Spleen (tissue), 11 donors: ENCODE measurements around the gene HSF4. TPM values are rescaled to one million over a fixed set of nuclear protein-coding genes. Genes with fewer than 3 reads are reported as not detected.

ENCODE experiments used
- DNase-seq: peaks from one replicate; pipeline ENCODE4 v3.0.0-alpha.2; 2020
- H3K27ac ChIP-seq, 8 donors: fragments of 200-600 bp; sonication (generic) in 7 of 8; 1 replicate in 4 of 8; 2 replicates in 4 of 8; pipeline versions ENCODE4 v1.5.0 to v1.8.0; 2016 to 2021; ENCODE audit warnings: inconsistent platforms in 4 of 8, mild to moderate bottlenecking in 4 of 8, moderate library complexity in 1 of 8
- H3K27me3 ChIP-seq, 7 donors: fragments of 200-600 bp; sonication (generic) in 6 of 7; replicated peaks in 1 of 7; 1 replicate in 4 of 7; 2 replicates in 3 of 7; pipeline versions ENCODE4 v1.5.0 to v1.8.0; 2016 to 2021; ENCODE audit warnings: inconsistent platforms in 3 of 7, mild to moderate bottlenecking in 1 of 7
- H3K36me3 ChIP-seq, 6 donors: fragments of 200-600 bp; sonication (generic) in 5 of 6; 1 replicate in 4 of 6; 2 replicates in 2 of 6; pipeline versions ENCODE4 v1.5.0 to v1.8.0; 2016 to 2021; ENCODE audit warnings: inconsistent platforms in 2 of 6
- H3K4me1 ChIP-seq, 6 donors: fragments of 200-600 bp; sonication (generic) in 5 of 6; 1 replicate in 3 of 6; 2 replicates in 3 of 6; pipeline versions ENCODE4 v1.5.0 to v1.8.0; 2016 to 2021; ENCODE audit warnings: inconsistent platforms in 3 of 6
- H3K4me3 ChIP-seq, 8 donors: fragments of 200-600 bp; sonication (generic) in 7 of 8; 1 replicate in 4 of 8; 2 replicates in 4 of 8; pipeline versions ENCODE4 v1.5.0 to v1.8.0; 2016 to 2021; ENCODE audit warnings: inconsistent platforms in 4 of 8, mild to moderate bottlenecking in 4 of 8, moderate library complexity in 2 of 8
- H3K9me3 ChIP-seq, 8 donors: fragments of 200-600 bp; sonication (generic) in 7 of 8; 1 replicate in 4 of 8; 2 replicates in 4 of 8; pipeline versions ENCODE4 v1.5.0 to v1.8.0; 2016 to 2021; ENCODE audit warnings: inconsistent platforms in 4 of 8
- POLR2A ChIP-seq, 3 donors: fragments of 450-650 bp; IDR thresholded peaks; one replicate each; pipeline ENCODE4 v1.5.1; 2017; ENCODE audit warnings: antibody characterized with exemption in 3 of 3, mild to moderate bottlenecking in 1 of 3
- POLR2AphosphoS5 ChIP-seq, 3 donors: sonication (generic); formaldehyde crosslinking; IDR thresholded peaks; one replicate each; pipeline ENCODE4 v1.5.1; 2017; ENCODE audit warnings: antibody characterized with exemption in 3 of 3
- WGBS, 5 donors: extraction: QIAGEN DNeasy Blood & Tissue Kit in 3 of 5; methylation state at CpG; one replicate each; pipeline versions ENCODE4 v1.1.5 to v1.1.7; 2013 to 2018; 5-methylcytosine and 5-hydroxymethylcytosine counted together
- intact Hi-C: fragments of 100-400 bp; cut with DNase I; formaldehyde crosslinking; loops from one replicate; pipeline ENCODE4 v1.15.0; 2023; ENCODE audit warnings: low total_unique reads
- microRNA-seq, 3 donors: library from miRNA; unstranded; fragments of <30 nt; microRNA quantifications; one replicate each; pipeline versions ENCODE4 to v1.1.0, GENCODE V29; 2019 to 2020
- polyA plus RNA-seq, 3 donors: library from polyadenylated mRNA; stranded (reverse); fragments of 200-250 nt; gene quantifications; one replicate each; pipeline ENCODE4 v1.2.1, GENCODE V29; 2013
- small RNA-seq, 4 donors: library from RNA; depleted of rRNA; stranded (forward); fragments of <200 nt; gene quantifications; one replicate each; pipeline ENCODE3, GENCODE V24; 2016
- total RNA-seq, 7 donors: library from RNA; depleted of rRNA in 3 of 7; stranded (reverse); fragments of >200 nt in 3 of 7; fragmentation: NEBNext Ultra II Directional in 4 of 7; extraction: Animal tissue kit (Norgen Biotek cat#: 25700) in 4 of 7; gene quantifications; one replicate each; pipeline versions ENCODE4 v1.1.0 to v1.2.1, GENCODE V29; 2016 to 2021
- TF ChIP-seq, protein P1 (sequence below), 11 experiments: fragments of 200-600 bp in 7 of 11; fragments of 450-650 bp in 4 of 11; sonication (generic) in 4 of 11; IDR thresholded peaks in 8 of 11; conservative IDR thresholded peaks in 3 of 11; 1 replicate in 7 of 11; 2 replicates in 4 of 11; pipeline versions ENCODE4 v1.4.0 to v1.8.0; 2016 to 2021; ENCODE audit warnings: antibody characterized with exemption in 11 of 11, inconsistent platforms in 4 of 11, mild to moderate bottlenecking in 1 of 11
- donor health status: healthy with polysubstance abuse.
- donor health status: DM: no; HTN: no; CAD: no; lungs with moderate emphysema.
- donor health status: DM: no; HTN: no; CAD: no.
- donor health status: Bipolar disorder and iron deficiency.
- donor health status: healthy.
- donor health status: DM: no; HTN: no; CAD: no.
- donor health status: DM: yes; HTN: yes; CAD: no.

The HSF4 gene
- total and polyA plus RNA-seq, 10 donors = 11.5 to 43.7 (median 20.3) TPM

DNA sequence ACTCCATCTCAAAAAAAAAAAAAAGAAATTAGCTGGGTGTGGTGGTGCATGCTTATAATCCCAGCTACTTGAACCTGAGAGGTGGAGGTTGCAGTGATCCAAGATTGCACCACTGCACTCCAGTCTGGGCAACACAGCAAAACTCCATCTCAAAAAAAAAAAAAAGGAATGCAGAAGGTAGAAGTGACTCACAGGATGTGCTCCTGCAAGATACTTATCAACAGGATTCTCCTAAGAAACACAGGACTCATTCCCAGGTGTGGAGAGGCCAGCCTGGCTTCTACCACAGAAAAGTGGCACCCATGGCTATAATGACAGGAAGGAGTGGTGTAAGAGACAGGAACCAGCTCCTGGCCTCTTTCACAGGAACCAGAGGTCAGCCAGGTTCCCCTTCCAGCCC lies 48.2 kb downstream of the HSF4 start:
- no peak for DNase-seq
- H3K4me3 ChIP-seq = no peak overlapping the region
- no peaks in the 10 kb centered on the region for H3K9me3 ChIP-seq
- H3K27me3 ChIP-seq = no peaks in the 10 kb centered on the region
- TF ChIP-seq POLR2AphosphoS5 (IDR thresholded peaks at IDR 0.05) = no peak
- no peak for TF ChIP-seq POLR2A (IDR thresholded peaks at IDR 0.05)
- TF ChIP-seq, protein P1, sequence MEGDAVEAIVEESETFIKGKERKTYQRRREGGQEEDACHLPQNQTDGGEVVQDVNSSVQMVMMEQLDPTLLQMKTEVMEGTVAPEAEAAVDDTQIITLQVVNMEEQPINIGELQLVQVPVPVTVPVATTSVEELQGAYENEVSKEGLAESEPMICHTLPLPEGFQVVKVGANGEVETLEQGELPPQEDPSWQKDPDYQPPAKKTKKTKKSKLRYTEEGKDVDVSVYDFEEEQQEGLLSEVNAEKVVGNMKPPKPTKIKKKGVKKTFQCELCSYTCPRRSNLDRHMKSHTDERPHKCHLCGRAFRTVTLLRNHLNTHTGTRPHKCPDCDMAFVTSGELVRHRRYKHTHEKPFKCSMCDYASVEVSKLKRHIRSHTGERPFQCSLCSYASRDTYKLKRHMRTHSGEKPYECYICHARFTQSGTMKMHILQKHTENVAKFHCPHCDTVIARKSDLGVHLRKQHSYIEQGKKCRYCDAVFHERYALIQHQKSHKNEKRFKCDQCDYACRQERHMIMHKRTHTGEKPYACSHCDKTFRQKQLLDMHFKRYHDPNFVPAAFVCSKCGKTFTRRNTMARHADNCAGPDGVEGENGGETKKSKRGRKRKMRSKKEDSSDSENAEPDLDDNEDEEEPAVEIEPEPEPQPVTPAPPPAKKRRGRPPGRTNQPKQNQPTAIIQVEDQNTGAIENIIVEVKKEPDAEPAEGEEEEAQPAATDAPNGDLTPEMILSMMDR (IDR thresholded peaks at IDR 0.05 in 8 of 11, conservative IDR thresholded peaks at IDR 0.05 in 3 of 11) = no peak
- H3K4me1 ChIP-seq = peaks cover 7 to 36% (median 18%) of the 10 kb centered on the region in 6 donors
- H3K27ac ChIP-seq = no peak overlapping the region
- H3K36me3 ChIP-seq = peaks cover 0 to 12% (median 0%) of the 10 kb centered on the region in 6 donors
- intact Hi-C loops = no loop called here

DNA sequence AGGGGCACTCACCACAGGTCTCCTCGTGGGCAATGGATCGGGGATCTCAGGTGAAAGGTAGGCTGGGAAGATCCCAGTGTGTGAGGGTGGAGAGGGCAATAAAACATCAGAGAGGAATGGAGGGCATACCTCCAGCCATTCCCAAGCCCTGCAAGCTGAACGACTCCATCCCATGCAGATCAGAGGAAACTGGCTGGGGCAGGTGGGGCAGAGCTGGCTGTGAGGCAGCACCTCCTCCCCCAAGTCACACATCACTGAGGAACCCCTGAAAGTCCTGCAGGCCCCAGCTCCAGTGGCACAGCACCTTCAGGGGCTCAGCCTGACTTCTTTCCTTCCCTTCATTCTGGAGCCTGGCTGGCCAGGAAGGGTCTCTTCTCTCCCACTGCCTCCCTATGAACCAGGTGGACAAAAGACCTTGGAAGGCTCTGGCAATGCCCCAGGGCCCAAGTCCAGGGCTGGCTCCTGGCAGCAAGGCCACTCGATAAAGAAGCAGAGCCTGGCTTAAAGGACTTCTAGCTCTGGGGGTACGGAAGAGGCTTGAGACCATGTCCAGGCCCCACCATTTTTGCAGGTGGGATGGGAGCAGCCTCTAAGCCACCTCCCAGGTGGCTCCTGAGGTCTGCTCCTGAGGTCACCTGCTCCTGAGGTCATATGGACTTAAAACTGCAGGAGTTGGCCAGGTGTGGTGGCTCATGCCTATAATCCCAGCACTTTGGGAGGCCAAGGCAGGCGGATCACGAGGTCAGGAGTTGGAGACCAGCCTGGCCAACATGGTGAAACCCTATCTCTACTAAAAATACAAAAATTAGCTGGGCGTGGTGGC lies 48.9 kb downstream of the HSF4 start:
- peaks cover 0 to 11% (median 0%) of the 10 kb centered on the region in 6 donors for H3K36me3 ChIP-seq
- H3K4me3 ChIP-seq = no peak overlapping the region
- no peak for DNase-seq
- no peak overlapping the region for H3K27ac ChIP-seq
- 75 to 88% (median 80%) methylated on average over 7 to 8 of the region's 8 CpGs for WGBS, 5 donors
- intact Hi-C loops = no loop called here
- H3K9me3 ChIP-seq = no peaks in the 10 kb centered on the region
- H3K4me1 ChIP-seq = peaks cover 9 to 42% (median 23%) of the 10 kb centered on the region in 6 donors
- no peaks in the 10 kb centered on the region for H3K27me3 ChIP-seq
- TF ChIP-seq, protein P1 (IDR thresholded peaks at IDR 0.05 in 8 of 11, conservative IDR thresholded peaks at IDR 0.05 in 3 of 11) = no peak

GRCh38 chr16:67215706-67216105 lies 51.2 kb downstream of the HSF4 start:
- intact Hi-C loops = no loop called here
- H3K9me3 ChIP-seq = no peaks in the 10 kb centered on the region
- H3K4me1 ChIP-seq = peaks cover 9 to 42% (median 23%) of the 10 kb centered on the region in 6 donors
- WGBS, 5 donors = 66 to 75% (median 71%) methylated on average over 5 of the region's 5 CpGs
- H3K27me3 ChIP-seq = no peaks in the 10 kb centered on the region
- H3K36me3 ChIP-seq = peaks cover 0 to 12% (median 0%) of the 10 kb centered on the region in 6 donors
- TF ChIP-seq, protein P1 (IDR thresholded peaks at IDR 0.05 in 8 of 11, conservative IDR thresholded peaks at IDR 0.05 in 3 of 11) = no peak
- TF ChIP-seq POLR2AphosphoS5 (IDR thresholded peaks at IDR 0.05) (no peak), POLR2A (IDR thresholded peaks at IDR 0.05) (no peak)
- DNase-seq = no peak
- no peak overlapping the region for H3K4me3 ChIP-seq
- H3K27ac ChIP-seq = no peak overlapping the region

GRCh38 chr16:67216612-67217490 lies 52.3 kb downstream of the HSF4 start:
- Histone ChIP-seq H3K4me1 (peaks cover 9 to 42% (median 23%) of the 10 kb centered on the region in 6 donors), H3K27ac (peak overlapping the region in 5 of 8 donors; percentile 44 to 67 (median 57)), H3K9me3 (no peaks in the 10 kb centered on the region), H3K27me3 (no peaks in the 10 kb centered on the region), H3K4me3 (no peak overlapping the region), H3K36me3 (peaks cover 0 to 5% (median 0%) of the 10 kb centered on the region in 6 donors)
- no peak for DNase-seq
- peak; percentile 11 to 64 (median 59) for TF ChIP-seq POLR2AphosphoS5 (IDR thresholded peaks at IDR 0.05)
- no peak for TF ChIP-seq POLR2A (IDR thresholded peaks at IDR 0.05)
- intact Hi-C loops = no loop called here
- WGBS, 5 donors = 43 to 59% (median 51%) methylated on average over 18 of the region's 18 CpGs

Small RNA genes within 50 kb of the gene (microRNA-seq; reads per million reads assigned to microRNA genes)
- gene MIR328 = 264 to 561 (median 275) reads per million in 3 donors

Small RNA genes within 50 kb of the gene (small RNA-seq; reads per million reads assigned to genes)
- 3.7 to 5.1 (median 4.3) reads per million in 4 donors for gene MIR328

Other genes starting within 250 kb of the HSF4 start
- not detected for gene CDH16, start 245.9 kb upstream of the HSF4 start, total RNA-seq
- not detected for gene CDH16, start 245.9 kb upstream of the HSF4 start, polyA plus RNA-seq
- 1 to 10 TPM in 5 of 7 donors, under 1 TPM in 2; 0.52 to 2.4 (median 1.5) TPM for gene RRAD, start 239.2 kb upstream of the HSF4 start, total RNA-seq
- 10 to 100 TPM in 1 of 3 donors, 1 to 10 TPM in 2; 4.0 to 16.4 (median 5.2) TPM for gene RRAD, start 239.2 kb upstream of the HSF4 start, polyA plus RNA-seq
- gene CIAO2B, start 230.3 kb upstream of the HSF4 start, total RNA-seq = 10 to 100 TPM; 46.8 to 63.1 (median 55.8) TPM
- gene CIAO2B, start 230.3 kb upstream of the HSF4 start, polyA plus RNA-seq = 100 to 1,000 TPM; 114 to 168 (median 148) TPM
- 10 to 100 TPM; 21.6 to 48.1 (median 34.8) TPM for gene CES2, start 229.2 kb upstream of the HSF4 start, total RNA-seq
- 10 to 100 TPM in 1 of 3 donors, 1 to 10 TPM in 2; 8.0 to 21.4 (median 8.5) TPM for gene CES2, start 229.2 kb upstream of the HSF4 start, polyA plus RNA-seq
- 1 to 10 TPM in 1 of 7 donors, under 1 TPM in 5, not detected in 1; 0.23 to 1.3 (median 0.33) TPM for gene CES3, start 203.5 kb upstream of the HSF4 start, total RNA-seq
- gene CES3, start 203.5 kb upstream of the HSF4 start, polyA plus RNA-seq = under 1 TPM; 0.27 to 0.80 (median 0.43) TPM
- 1 to 10 TPM; 5.0 to 9.1 (median 6.3) TPM for gene CES4A, start 176.2 kb upstream of the HSF4 start, total RNA-seq
- gene CES4A, start 176.2 kb upstream of the HSF4 start, polyA plus RNA-seq = 1 to 10 TPM; 5.3 to 9.9 (median 8.0) TPM
- 10 to 100 TPM; 55.8 to 80.4 (median 58.6) TPM for gene CBFB, start 135.6 kb upstream of the HSF4 start, total RNA-seq
- gene CBFB, start 135.6 kb upstream of the HSF4 start, polyA plus RNA-seq = 10 to 100 TPM; 22.7 to 35.1 (median 29.1) TPM
- 10 to 100 TPM; 15.3 to 44.0 (median 19.8) TPM for gene PHAF1, start 54.8 kb upstream of the HSF4 start, total RNA-seq
- gene PHAF1, start 54.8 kb upstream of the HSF4 start, polyA plus RNA-seq = 10 to 100 TPM in 1 of 3 donors, 1 to 10 TPM in 2; 5.5 to 10.3 (median 9.9) TPM
- gene B3GNT9, start 13.7 kb upstream of the HSF4 start, total RNA-seq = 10 to 100 TPM in 4 of 7 donors, 1 to 10 TPM in 3; 6.1 to 15.3 (median 10.1) TPM
- gene B3GNT9, start 13.7 kb upstream of the HSF4 start, polyA plus RNA-seq = 1 to 10 TPM; 2.0 to 6.6 (median 3.0) TPM
- 10 to 100 TPM; 29.2 to 39.3 (median 31.1) TPM for gene TRADD, start 4.8 kb upstream of the HSF4 start, total RNA-seq
- gene TRADD, start 4.8 kb upstream of the HSF4 start, polyA plus RNA-seq = 10 to 100 TPM; 27.5 to 42.2 (median 35.3) TPM
- gene FBXL8, start 4.8 kb upstream of the HSF4 start, total RNA-seq = 10 to 100 TPM in 6 of 7 donors, 1 to 10 TPM in 1; 8.4 to 29.9 (median 13.2) TPM
- 10 to 100 TPM in 1 of 3 donors, 1 to 10 TPM in 2; 6.0 to 11.2 (median 6.0) TPM for gene FBXL8, start 4.8 kb upstream of the HSF4 start, polyA plus RNA-seq
- gene NOL3, start 5.8 kb downstream of the HSF4 start, total RNA-seq = 10 to 100 TPM in 6 of 7 donors, 1 to 10 TPM in 1; 8.2 to 14.2 (median 13.6) TPM
- 10 to 100 TPM in 2 of 3 donors, 1 to 10 TPM in 1; 8.7 to 12.0 (median 10.8) TPM for gene NOL3, start 5.8 kb downstream of the HSF4 start, polyA plus RNA-seq
- 10 to 100 TPM; 11.9 to 59.4 (median 21.0) TPM for gene MATCAP1, start 19.2 kb downstream of the HSF4 start, total RNA-seq
- gene MATCAP1, start 19.2 kb downstream of the HSF4 start, polyA plus RNA-seq = 10 to 100 TPM in 2 of 3 donors, 1 to 10 TPM in 1; 8.9 to 37.1 (median 16.3) TPM
- gene EXOC3L1, start 25.4 kb downstream of the HSF4 start, total RNA-seq = 10 to 100 TPM; 29.2 to 81.7 (median 48.3) TPM
- gene EXOC3L1, start 25.4 kb downstream of the HSF4 start, polyA plus RNA-seq = 100 to 1,000 TPM in 1 of 3 donors, 10 to 100 TPM in 2; 28.5 to 113 (median 54.2) TPM
- 100 to 1,000 TPM in 3 of 7 donors, 10 to 100 TPM in 4; 68.0 to 134 (median 80.1) TPM for gene E2F4, start 27.4 kb downstream of the HSF4 start, total RNA-seq
- 10 to 100 TPM; 40.8 to 68.3 (median 47.8) TPM for gene E2F4, start 27.4 kb downstream of the HSF4 start, polyA plus RNA-seq
- 1 to 10 TPM; 2.8 to 4.7 (median 4.0) TPM for gene ELMO3, start 34.4 kb downstream of the HSF4 start, total RNA-seq
- 1 to 10 TPM; 4.2 to 8.7 (median 7.0) TPM for gene ELMO3, start 34.4 kb downstream of the HSF4 start, polyA plus RNA-seq
- gene TMEM208, start 62.4 kb downstream of the HSF4 start, total RNA-seq = 10 to 100 TPM; 28.1 to 39.0 (median 29.3) TPM
- gene TMEM208, start 62.4 kb downstream of the HSF4 start, polyA plus RNA-seq = 10 to 100 TPM; 54.5 to 68.7 (median 65.9) TPM
- gene FHOD1, start 82.7 kb downstream of the HSF4 start, total RNA-seq = 100 to 1,000 TPM in 6 of 7 donors, 10 to 100 TPM in 1; 97.3 to 304 (median 145) TPM
- 100 to 1,000 TPM in 2 of 3 donors, 10 to 100 TPM in 1; 45.6 to 193 (median 149) TPM for gene FHOD1, start 82.7 kb downstream of the HSF4 start, polyA plus RNA-seq
- gene SLC9A5, start 84.2 kb downstream of the HSF4 start, total RNA-seq = 10 to 100 TPM in 5 of 7 donors, 1 to 10 TPM in 2; 8.1 to 26.8 (median 13.5) TPM
- gene SLC9A5, start 84.2 kb downstream of the HSF4 start, polyA plus RNA-seq = 10 to 100 TPM in 2 of 3 donors, 1 to 10 TPM in 1; 6.0 to 34.1 (median 33.6) TPM
- gene PLEKHG4, start 114.8 kb downstream of the HSF4 start, total RNA-seq = 10 to 100 TPM in 6 of 7 donors, 1 to 10 TPM in 1; 9.6 to 27.9 (median 15.2) TPM
- gene PLEKHG4, start 114.8 kb downstream of the HSF4 start, polyA plus RNA-seq = 10 to 100 TPM in 2 of 3 donors, 1 to 10 TPM in 1; 5.1 to 12.7 (median 11.3) TPM
- gene KCTD19, start 162.0 kb downstream of the HSF4 start, total RNA-seq = under 1 TPM in 5 of 7 donors, not detected in 2; 0.17 to 0.73 (median 0.47) TPM
- under 1 TPM; 0.16 to 0.36 (median 0.22) TPM for gene KCTD19, start 162.0 kb downstream of the HSF4 start, polyA plus RNA-seq
- gene LRRC36, start 162.1 kb downstream of the HSF4 start, total RNA-seq = under 1 TPM in 4 of 7 donors, not detected in 3; 0.46 to 0.98 (median 0.75) TPM
- 1 to 10 TPM in 1 of 3 donors, under 1 TPM in 2; 0.48 to 2.3 (median 0.56) TPM for gene LRRC36, start 162.1 kb downstream of the HSF4 start, polyA plus RNA-seq
- 10 to 100 TPM in 3 of 7 donors, 1 to 10 TPM in 4; 2.5 to 13.9 (median 9.9) TPM for gene TPPP3, start 228.8 kb downstream of the HSF4 start, total RNA-seq
- gene TPPP3, start 228.8 kb downstream of the HSF4 start, polyA plus RNA-seq = 10 to 100 TPM in 1 of 3 donors, 1 to 10 TPM in 2; 5.6 to 11.4 (median 7.2) TPM